ENCODE measurements around the gene XRRA1. TPM values are rescaled to one million over a fixed set of nuclear protein-coding genes. Genes with fewer than 3 reads are reported as not detected.

Gene XRRA1
- total RNA-seq, 1 donor from 2014 or later = 17.0 TPM

DNA sequence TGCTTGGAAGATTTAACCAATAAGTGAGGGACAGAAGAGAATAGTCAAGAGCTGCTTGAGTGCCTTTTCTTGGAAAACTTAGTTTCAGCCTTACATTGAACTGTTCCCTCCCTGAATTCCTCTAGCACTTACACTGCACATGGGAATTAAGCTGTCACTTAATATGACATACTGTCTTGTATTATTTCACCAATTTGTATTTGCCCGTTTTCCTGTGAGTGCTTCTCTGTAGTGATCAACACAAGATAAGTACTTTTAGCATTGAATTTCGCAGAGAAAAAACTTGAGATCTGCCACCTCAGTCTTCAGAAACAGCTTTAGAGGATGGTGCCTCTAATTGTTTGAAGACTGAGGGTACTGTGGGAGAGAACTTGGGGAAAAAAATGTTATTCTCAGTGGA lies 3.9 kb upstream of the XRRA1 start:
- DNase-seq (ENCODE audit: extremely low read depth, low read depth, low spot score) = no peak

DNA sequence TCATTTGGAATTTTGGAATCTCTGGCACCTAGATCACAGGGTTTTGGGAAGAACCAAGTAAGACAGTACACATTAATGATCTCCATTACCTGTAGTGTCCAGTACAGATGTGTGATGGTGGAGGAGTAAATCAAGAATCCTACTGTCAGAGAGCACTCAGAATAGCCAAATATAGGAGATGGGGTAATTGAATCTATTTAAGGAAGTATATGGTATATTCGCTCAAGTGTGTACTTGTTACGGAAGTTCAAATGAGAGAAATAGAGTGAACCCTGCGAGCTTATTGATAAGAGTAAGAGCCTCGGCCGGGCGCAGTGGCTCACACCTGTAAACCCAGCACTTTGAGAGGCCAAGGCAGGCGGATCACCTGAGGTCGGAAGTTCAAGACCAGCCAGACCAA lies 2.3 kb upstream of the XRRA1 start:
- no peak for DNase-seq (ENCODE audit: extremely low read depth, low read depth, low spot score)

- no peak for DNase-seq (ENCODE audit: extremely low read depth, low read depth, low spot score)
These were observed 1.6 kb upstream of the XRRA1 start for GRCh38 chr11:74950374-74950969.

- no peak for DNase-seq (ENCODE audit: extremely low read depth, low read depth, low spot score)
These were observed 854 bp upstream of the XRRA1 start for GRCh38 chr11:74949753-74950137.

DNA sequence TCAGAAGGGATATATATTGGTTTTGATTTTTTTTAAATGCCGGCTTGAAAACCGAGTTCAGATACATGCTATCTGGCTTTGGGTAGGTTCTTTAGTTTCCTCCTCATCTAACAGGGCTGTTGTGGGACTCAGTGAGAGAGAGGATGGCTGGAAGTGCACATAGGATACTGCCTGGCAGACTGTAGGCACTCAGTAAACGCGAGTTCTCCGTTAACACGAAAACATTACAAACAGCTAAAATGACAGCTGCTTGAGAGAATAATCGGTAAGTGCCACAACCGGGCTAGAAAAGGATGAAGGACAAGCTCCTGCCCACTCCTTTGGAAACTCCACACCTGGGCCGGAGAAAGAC lies 369 bp downstream of the XRRA1 start:
- no peak for DNase-seq (ENCODE audit: extremely low read depth, low read depth, low spot score)

DNA sequence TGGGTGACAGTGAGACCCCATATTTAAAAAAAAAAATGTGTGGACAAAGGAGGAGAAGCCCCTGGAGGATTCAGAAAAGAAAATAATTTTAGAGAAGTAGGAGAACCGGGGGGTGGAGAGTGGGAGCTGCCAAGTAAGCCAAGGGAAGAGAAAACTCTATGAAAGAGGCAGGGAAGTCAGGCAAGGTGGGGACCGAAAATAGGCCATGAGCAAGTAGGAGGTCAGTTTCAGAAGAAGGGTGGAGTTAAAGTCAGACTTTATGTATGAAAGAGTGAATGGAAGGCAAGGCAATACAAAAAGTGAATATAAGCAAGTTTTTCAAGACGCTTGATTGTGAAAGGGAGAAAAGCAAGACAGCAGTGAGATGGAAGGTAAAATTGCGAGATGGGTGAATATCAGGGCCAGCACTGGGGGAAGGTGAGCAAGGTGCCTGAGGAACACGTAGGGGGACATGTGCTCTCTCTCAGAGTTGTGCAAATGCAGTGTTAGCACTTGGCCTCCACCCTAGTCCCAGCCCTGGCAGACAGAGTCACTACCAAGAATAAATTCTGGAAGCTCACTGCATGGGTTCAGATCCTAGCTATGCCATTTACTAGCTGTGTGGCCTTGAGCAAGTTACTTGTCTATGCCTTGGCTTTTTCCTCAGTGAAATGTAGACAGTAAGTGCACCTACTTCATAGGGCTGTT lies 6.7 kb downstream of the XRRA1 start:
- DNase-seq (ENCODE audit: extremely low read depth, low read depth, low spot score) = no peak

GRCh38 chr11:74941492-74941891 lies 7.4 kb downstream of the XRRA1 start:
- DNase-seq (ENCODE audit: extremely low read depth, low read depth, low spot score) = no peak

DNA sequence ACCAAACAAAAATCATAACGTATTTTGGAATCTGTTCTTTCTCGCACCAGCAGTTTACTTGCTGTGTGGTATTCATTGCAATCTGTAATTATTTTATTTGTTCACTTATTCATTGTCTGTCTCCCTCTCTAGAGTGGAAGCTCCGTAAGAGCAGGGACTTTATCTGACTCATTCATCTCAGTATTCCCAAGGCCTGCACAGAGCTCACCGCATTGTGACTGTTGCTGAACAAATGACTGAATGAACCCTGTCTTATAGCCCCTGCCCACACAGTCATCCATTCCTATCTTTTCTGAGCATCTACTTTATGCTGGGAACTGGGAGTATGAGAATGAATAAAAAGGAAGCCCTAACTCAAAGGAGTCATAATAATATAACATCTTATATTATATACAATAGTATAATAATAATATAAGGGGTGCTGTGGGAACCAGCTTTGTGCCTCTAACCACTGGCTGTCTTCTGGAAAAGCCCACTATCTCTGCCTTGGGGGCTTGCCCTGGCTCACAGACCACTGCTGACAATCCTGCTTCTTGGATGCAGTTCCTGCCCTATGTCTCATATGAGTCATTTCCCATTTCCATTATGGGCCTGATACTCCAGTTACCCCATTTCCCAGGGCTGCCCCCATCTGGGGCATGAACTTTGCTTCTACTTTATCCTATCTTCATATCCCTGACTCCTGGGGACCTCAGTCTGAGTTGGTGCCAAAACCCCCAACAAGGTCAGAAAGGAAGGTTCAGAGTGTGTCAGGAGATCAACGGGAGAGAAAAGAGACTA lies 11.0 kb downstream of the XRRA1 start:
- DNase-seq (ENCODE audit: extremely low read depth, low read depth, low spot score) = no peak

DNA sequence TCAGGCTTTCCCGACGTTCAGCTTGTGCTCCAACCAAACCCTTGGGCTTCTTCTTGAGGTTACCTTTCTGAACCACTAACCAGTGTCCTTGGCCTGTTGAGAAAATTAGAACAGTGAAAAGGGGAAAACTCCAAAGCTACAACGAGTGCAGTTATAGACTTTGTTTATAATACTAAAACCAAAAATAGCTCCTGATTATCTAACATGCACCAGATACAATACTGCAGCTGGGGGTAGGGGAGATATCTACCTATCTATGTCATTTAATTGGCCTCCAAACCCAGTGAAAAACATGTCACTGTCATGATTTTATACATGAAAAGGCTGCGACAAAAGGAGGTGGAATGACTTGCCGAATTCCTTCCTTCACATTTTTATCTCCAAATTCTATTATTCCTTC lies 11.9 kb downstream of the XRRA1 start:
- DNase-seq (ENCODE audit: extremely low read depth, low read depth, low spot score) = no peak

DNA sequence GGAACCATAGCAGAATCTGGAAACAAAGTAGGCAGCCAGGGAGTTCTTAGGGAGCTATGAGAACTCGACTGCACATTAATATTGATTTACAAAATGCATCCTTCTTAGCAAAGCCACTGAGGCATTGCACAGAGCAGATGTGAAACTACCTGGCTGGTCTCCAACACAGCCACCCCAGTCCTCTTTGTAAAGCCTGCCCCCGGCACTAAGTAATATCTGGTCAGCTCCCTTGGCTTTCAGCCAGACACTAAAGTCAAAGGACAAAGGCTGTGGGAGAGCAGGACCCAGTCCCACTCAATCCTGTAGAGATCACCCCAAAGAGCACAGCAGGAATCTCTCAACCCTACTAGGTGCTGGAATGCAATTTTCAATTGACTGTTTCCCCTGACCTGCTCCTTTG lies 12.8 kb downstream of the XRRA1 start:
- no peak for DNase-seq (ENCODE audit: extremely low read depth, low read depth, low spot score)

DNA sequence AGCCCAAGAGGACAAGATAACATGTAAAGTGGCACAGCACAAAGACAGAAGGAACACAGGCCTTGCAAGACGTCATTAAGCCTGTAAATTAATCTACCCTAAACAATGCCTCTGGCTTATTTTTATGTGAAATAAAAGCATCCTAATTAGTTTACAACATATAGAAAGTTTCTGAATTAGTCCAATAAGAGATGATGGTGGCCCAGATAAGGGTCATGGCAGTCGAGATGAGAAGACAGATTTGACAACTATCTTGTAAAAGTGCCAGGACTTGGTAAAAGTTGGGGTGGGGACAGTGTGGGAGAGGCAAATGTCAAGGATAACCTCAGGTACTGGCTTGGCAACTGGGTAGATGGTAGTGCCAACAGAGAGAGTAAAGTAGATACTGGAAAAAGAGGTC lies 13.6 kb downstream of the XRRA1 start:
- no peak for DNase-seq (ENCODE audit: extremely low read depth, low read depth, low spot score)

DNA sequence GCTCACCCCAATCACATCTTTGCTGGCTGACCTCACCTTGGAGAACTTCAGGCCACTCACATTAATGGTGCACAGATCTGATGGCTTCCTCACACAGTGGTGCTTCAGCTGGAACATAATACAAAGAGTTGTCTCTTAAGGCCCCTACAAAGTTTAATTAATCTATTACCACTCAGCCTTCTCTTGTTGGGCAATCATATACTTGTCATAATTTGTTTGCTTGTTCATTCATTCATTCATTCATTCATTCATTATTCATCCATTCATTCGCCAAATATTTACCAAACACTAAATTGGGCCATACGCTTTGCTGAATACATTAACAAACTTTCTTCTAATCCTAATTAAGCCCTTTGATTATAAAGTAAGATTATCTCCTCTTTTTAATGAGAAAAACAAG lies 15.1 kb downstream of the XRRA1 start:
- DNase-seq (ENCODE audit: extremely low read depth, low read depth, low spot score) = no peak

- no peak for DNase-seq (ENCODE audit: extremely low read depth, low read depth, low spot score)
These were observed 16.1 kb downstream of the XRRA1 start for GRCh38 chr11:74932797-74933196.

GRCh38 chr11:74932169-74932568 lies 16.7 kb downstream of the XRRA1 start:
- no peak for DNase-seq (ENCODE audit: extremely low read depth, low read depth, low spot score)

DNA sequence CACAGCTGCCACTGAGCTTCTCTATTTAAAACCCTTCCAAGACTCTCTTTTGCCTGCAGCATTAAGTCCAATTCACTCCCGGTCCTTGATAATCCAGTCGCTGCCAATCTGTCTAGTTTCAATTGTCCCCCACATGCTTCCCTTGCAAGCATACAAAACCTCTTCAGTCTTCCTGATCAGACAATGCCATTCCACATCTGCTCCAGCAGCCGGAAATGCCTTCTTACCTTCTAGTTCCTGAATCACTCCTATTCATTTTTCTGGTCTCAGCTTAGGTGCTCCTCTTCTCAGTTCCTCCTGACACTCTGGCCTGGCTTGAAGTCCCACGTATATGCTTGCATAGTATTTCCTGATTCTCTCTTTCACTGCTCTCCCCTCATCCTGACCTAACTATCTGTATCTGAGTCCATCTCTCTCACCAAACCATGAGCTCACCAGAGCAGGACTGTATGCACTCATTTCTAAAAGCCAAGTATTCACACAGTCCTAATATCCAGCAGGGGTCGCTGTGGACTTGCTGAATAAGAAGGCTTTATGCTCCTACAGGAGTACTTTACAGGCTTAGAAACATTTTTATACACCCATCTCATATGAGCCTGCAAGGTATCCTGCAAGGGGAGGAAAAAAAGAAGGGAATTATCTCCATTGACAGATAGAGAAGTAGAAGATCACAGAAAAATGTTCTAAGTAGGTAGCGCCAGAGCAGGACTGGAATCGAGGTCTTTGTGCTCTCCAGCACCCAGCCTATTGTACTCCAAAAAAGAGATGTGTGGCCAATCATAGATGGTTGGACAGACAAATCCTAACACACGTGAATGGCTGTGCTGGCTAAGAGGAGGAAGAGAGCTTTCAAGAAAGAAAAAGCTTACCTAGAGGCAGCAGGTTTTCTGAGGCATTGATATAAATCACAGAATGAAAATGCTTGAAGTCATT lies 19.2 kb downstream of the XRRA1 start:
- DNase-seq (ENCODE audit: extremely low read depth, low read depth, low spot score) = peak; percentile 88

DNA sequence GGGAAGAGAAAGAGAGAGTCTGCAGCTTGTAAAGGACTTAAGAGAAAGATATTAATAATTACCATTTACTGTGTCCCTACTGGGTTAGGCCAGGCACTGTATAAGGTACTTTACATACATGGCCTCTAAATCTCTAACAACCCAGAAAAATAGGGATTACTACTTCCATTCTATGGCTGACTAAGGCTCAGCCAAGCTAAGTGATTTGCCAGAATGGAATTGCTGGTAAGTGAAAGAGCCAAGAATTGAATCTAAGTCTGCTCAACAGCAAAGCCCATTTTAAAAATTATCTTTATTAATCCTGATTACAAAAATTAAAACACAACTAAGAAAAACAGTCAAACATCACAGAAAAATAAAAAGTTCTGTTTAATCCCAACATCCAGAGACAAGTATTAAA lies 21.4 kb downstream of the XRRA1 start:
- no peak for DNase-seq (ENCODE audit: extremely low read depth, low read depth, low spot score)

GRCh38 chr11:74926304-74927030 lies 22.4 kb downstream of the XRRA1 start:
- no peak for DNase-seq (ENCODE audit: extremely low read depth, low read depth, low spot score)

- no peak for DNase-seq (ENCODE audit: extremely low read depth, low read depth, low spot score)
These were observed 23.6 kb downstream of the XRRA1 start for GRCh38 chr11:74925281-74925680.

DNA sequence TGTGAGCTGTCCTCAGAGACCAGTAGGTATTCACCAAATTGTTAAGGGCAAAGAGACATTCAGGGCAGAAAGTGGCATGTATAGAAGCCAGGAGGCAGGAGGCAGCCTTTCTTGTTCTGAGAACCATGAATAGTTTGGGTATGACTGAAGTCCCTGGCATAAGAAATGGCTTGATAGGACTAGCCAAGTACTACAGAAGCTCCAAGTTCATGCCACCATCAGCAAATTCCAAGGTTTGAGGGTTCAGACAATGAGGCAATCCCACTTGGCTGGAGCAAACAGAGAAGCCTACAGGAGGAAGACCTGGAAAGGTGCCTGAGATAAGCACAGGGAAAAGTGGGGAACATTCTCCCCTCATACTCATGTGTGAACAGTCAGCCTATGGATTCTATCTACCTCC lies 25.8 kb downstream of the XRRA1 start:
- no peak for DNase-seq (ENCODE audit: extremely low read depth, low read depth, low spot score)

- no peak for DNase-seq (ENCODE audit: extremely low read depth, low read depth, low spot score)
These were observed 39.1 kb downstream of the XRRA1 start for GRCh38 chr11:74909812-74910211.

Measured in glomerular endothelial cell (primary cell).